ACC112 (cell line): ENCODE measurements around the gene TMEM117.
"Not testable (repeated sequence)": the region's sequence is repeated elsewhere in the genome, so short reads cannot be mapped to it uniquely, and the experiment has no call there.

Experiments
- H2AFZ ChIP-seq: fragments of 200-600 bp; sonication (generic); one replicate; pipeline ENCODE4 v1.6.0; 2017; ENCODE audit warnings: antibody characterized with exemption, low read length; ENCODE audit not compliant: unreplicated experiment
- H3K27ac ChIP-seq: fragments of 200-600 bp; sonication (generic); 2 replicates; pipeline ENCODE4 v1.5.1; 2014; ENCODE audit warnings: low read depth, mild to moderate bottlenecking, antibody characterized with exemption, low read length, moderate library complexity
- H3K27me3 ChIP-seq: fragments of 200-600 bp; sonication (generic); 2 replicates; pipeline ENCODE4 v1.6.1; 2014; ENCODE audit warnings: mild to moderate bottlenecking, antibody characterized with exemption, low read length, moderate library complexity, mixed read lengths; ENCODE audit not compliant: insufficient read depth
- H3K36me3 ChIP-seq: fragments of 200-600 bp; sonication (generic); 2 replicates; pipeline ENCODE4 v1.6.1; 2016; ENCODE audit warnings: mild to moderate bottlenecking, antibody characterized with exemption, low read length, moderate library complexity, mixed read lengths; ENCODE audit not compliant: insufficient read depth
- H3K4me1 ChIP-seq: fragments of 200-600 bp; sonication (generic); one replicate; pipeline ENCODE4 v1.6.1; 2016; ENCODE audit warnings: low read length, mixed read lengths; ENCODE audit not compliant: insufficient read depth, unreplicated experiment, control insufficient read depth
- H3K4me3 ChIP-seq: fragments of 200-600 bp; sonication (generic); 2 replicates; pipeline ENCODE4 v1.5.1; 2014; ENCODE audit warnings: mild to moderate bottlenecking, low read depth, low read length
- H3K79me2 ChIP-seq: fragments of 200-600 bp; sonication (generic); one replicate; pipeline ENCODE4 v1.6.0; 2016; ENCODE audit warnings: low read length; ENCODE audit not compliant: control insufficient read depth, unreplicated experiment, insufficient read depth

TMEM117 gene

DNA sequence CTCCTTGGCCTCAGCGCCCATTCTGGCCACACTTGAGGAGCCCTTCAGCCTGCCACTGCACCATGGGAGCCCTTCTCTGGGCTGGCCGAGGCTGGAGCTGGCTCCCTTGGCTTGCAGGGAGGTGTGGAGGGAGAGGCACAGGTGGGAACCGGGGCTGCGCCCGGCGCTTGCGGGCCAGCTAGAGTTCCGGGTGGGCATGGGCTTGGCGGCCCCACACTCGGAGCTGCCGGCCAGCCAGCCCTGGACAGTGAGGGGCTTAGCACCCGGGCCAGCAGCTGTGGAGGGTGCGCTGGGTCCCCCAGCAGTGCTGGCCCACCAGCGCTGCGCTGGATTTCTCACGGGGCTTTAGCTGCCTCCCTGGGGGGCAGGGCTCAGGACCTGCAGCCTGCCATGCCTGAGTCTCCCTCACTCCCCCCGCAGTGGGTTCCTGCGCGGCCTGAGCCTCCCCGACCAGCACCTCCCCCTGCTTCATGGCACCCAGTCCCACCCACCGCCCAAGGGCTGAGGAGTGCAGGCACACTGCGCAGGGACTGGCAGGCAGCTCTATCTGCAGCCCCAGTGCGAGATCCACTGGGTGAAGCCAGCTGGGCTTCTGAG, 28.0 kb downstream of the TMEM117 start:
- no peak overlapping the region for H2AFZ ChIP-seq
- no peaks in the 10 kb centered on the region for H3K36me3 ChIP-seq
- H3K4me3 ChIP-seq, result no peak overlapping the region
- H3K79me2 ChIP-seq, result no peaks in the 10 kb centered on the region
- no peak overlapping the region for H3K27ac ChIP-seq
- H3K27me3 ChIP-seq, result no peaks in the 10 kb centered on the region
- no peaks in the 10 kb centered on the region for H3K4me1 ChIP-seq

DNA sequence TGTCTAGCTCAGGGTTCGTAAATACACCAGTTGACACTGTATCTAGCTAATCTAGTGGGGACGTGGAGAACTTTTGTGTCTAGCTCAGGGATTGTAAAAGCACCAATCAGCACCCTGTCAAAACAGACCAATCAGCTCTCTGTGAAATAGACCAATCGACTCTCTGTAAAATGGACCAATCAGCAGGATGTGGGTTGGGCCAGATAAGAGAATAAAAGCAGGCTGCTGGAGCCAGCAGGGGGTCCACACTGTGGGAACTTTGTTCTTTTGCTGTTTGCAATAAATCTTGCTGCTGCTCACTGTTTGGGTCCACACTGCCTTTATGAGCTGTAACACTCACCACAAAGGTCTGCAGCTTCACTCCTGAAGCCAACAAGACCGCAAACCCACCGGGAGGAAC, 28.7 kb downstream of the TMEM117 start:
- not testable (repeated sequence) for H3K4me1 ChIP-seq, H3K4me3 ChIP-seq, H3K36me3 ChIP-seq, H3K27me3 ChIP-seq, H3K27ac ChIP-seq, H3K79me2 ChIP-seq, H2AFZ ChIP-seq

DNA sequence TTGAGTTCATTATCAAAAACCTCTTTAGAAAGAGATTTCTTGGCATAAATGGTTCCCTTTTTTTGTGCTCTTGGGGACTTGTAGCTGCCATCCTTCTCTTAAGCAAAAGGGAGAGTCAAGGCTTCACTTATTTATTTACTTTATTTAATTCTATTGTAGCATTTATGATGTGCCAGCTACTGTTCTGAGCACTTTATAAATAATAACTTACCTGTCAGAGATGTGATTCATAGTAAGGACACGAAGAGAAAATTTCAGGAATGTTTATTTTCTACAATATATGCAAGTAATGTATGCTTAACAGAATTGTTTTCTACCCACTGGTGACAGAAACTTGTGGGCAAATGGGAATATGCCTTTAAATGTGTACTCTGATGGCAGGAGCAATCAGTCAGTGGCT, 33.3 kb downstream of the TMEM117 start:
- Histone ChIP-seq H3K4me1 (no peaks in the 10 kb centered on the region), H3K36me3 (no peaks in the 10 kb centered on the region), H3K27ac (no peak overlapping the region), H2AFZ (no peak overlapping the region), H3K79me2 (no peaks in the 10 kb centered on the region), H3K27me3 (no peaks in the 10 kb centered on the region), H3K4me3 (no peak overlapping the region)

DNA sequence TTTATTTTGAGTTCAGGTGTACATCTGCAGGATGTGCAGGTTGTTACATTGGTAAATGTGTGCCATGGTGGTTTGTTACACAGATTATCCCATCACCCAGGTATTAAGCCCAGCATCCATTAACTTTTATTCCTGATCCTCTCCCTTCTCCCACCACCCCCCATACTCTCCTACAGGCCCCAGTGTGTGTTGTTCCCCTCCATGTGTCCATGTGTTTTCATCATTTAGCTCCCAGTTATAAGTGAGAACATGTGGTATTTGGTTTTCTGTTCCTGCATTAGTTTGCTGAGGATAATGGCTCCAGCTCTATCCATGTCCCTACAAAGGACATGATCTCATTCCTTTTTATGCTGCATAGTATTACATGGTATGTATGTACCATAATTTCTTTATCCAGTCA, 33.9 kb downstream of the TMEM117 start:
- not testable (repeated sequence) for H3K27me3 ChIP-seq, H3K4me1 ChIP-seq, H3K79me2 ChIP-seq, H3K27ac ChIP-seq, H2AFZ ChIP-seq, H3K4me3 ChIP-seq, H3K36me3 ChIP-seq

DNA sequence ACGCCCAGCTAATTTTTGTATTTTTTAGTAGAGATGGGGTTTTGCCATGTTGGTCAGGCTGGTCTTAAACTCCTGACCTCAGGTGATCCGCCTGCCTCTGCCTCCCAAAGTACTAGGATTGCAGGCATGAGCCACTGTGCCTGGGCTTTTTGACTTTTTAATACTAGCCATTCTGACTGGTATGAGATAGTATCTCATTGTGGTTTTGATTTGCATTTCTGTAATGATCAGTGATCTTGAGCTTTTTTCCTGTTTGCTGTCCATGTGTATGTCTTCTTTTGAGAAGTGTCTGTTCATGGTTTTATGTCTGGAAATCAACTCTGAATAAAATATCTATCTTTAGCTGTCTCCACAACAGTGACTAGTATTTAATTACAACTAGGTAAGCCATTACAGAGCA, 35.4 kb downstream of the TMEM117 start:
- not testable (repeated sequence) for H3K27me3 ChIP-seq, H3K27ac ChIP-seq, H3K4me3 ChIP-seq, H3K36me3 ChIP-seq, H3K79me2 ChIP-seq, H3K4me1 ChIP-seq, H2AFZ ChIP-seq

DNA sequence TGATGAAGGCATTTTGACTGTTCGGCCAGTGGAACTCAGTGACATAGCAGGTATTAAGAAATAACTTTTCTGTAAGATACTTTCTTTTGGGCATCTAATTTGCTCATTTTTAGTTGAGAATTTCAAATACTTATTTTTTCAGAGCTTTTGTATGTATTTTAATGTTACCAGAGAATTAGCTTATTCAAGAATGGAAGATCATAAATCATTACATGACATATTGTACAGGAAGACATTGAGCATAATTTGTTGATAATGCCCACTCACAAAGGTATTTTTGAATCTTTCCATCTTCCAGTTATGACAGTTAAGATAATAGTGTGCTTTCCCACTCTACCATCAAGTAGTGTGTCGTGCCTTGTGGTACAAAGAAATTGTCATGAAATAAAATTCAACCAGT, 36.5 kb downstream of the TMEM117 start:
- Histone ChIP-seq H3K4me1 (no peaks in the 10 kb centered on the region), H3K27me3 (no peaks in the 10 kb centered on the region), H3K27ac (no peak overlapping the region), H3K4me3 (no peak overlapping the region), H3K36me3 (no peaks in the 10 kb centered on the region), H3K79me2 (no peaks in the 10 kb centered on the region), H2AFZ (no peak overlapping the region)

DNA sequence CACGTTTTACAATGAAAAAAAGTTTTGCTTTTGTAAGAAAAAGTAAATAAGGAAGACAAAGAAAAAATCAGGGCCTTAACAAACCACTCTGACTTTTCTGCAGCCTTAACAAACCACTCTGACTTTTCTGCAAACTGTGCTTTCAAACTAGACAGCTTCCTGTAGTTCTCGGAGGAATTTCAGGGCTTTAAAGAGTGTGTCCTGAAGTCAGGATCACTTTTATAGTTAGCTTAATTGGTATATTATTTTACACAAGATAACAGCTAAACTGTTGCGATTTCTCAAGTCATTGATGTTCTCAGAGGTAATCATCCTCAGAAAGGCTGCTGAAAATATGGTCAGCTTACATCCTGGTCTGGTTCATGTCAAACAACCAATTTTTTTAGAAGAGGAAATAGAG, 42.2 kb downstream of the TMEM117 start:
- Histone ChIP-seq H2AFZ (no peak overlapping the region), H3K4me1 (no peaks in the 10 kb centered on the region), H3K27me3 (no peaks in the 10 kb centered on the region), H3K27ac (no peak overlapping the region), H3K36me3 (no peaks in the 10 kb centered on the region), H3K4me3 (no peak overlapping the region), H3K79me2 (no peaks in the 10 kb centered on the region)

DNA sequence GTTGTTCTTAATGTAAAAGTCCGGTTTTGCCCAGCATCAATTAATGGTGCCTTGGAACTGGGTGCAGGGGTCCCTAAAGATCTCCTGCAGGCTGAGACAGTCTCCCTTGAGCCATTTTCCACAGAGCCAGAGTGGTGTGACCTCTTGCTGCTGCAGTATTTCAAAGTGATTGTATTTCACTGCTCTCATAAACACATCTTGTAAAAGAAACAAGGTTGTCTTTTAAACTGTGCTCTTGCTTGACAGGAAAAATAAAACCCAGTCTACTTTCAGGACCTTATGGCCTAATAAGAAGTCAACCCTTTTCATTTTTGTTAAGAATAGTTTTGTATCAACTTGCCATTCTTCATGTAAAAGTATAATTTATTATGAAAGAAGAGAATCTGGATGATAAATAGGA, 44.7 kb downstream of the TMEM117 start:
- Histone ChIP-seq H3K4me1 (no peaks in the 10 kb centered on the region), H3K27ac (no peak overlapping the region), H3K36me3 (no peaks in the 10 kb centered on the region), H3K79me2 (no peaks in the 10 kb centered on the region), H3K27me3 (no peaks in the 10 kb centered on the region), H2AFZ (no peak overlapping the region), H3K4me3 (no peak overlapping the region)

DNA sequence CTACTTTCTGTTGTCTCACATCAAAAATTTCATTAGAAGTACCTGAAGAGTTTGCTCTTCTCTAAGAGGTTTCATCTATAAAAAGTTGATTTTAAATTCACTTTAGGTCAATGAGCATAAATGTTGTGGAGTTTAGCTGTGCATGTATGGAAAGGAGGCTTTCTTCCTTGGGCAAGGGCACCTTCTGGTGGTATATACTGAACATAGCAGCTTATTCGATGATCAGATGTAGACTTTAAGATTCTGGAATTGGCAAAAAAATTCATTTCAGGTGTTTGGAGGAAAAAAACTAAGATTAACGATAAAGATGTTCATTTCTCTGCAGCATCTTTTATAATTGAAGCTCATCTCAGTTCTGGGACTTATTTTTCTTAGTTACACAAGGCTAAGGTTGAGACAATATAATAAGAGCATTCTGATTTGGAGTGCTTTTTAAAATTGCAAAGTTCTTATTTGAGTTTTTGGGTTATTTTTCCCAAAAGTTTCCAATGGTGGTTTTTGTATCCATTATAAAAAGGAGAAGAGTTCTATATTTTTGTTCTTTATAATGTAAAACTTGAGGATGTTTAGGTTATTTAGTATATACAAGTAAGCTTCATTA, 46.8 kb downstream of the TMEM117 start:
- H3K79me2 ChIP-seq, result no peaks in the 10 kb centered on the region
- H3K36me3 ChIP-seq, result no peaks in the 10 kb centered on the region
- H2AFZ ChIP-seq, result no peak overlapping the region
- H3K4me3 ChIP-seq, result no peak overlapping the region
- H3K27ac ChIP-seq, result no peak overlapping the region
- H3K27me3 ChIP-seq, result no peaks in the 10 kb centered on the region
- H3K4me1 ChIP-seq, result no peaks in the 10 kb centered on the region

DNA sequence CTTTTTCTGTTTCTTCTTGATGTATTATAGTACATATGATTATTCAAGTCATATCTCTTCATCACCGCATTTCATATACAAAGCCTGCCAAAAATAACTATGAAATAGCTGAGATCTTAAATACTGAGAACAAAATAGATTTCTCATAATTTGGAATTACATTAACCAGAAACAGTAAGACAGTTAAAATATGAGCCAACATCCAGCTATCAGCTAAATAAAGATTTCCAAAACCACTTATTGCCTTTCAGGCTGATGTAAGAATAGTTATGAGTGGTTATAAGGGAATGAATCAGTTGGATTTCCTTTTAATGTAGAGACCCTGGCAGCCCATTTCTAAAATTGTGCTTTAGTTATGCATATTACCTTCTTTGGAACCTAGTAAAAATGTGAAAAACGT, 47.4 kb downstream of the TMEM117 start:
- no peaks in the 10 kb centered on the region for H3K79me2 ChIP-seq
- H2AFZ ChIP-seq, result no peak overlapping the region
- no peaks in the 10 kb centered on the region for H3K36me3 ChIP-seq
- H3K4me1 ChIP-seq, result no peaks in the 10 kb centered on the region
- H3K27ac ChIP-seq, result no peak overlapping the region
- H3K27me3 ChIP-seq, result no peaks in the 10 kb centered on the region
- H3K4me3 ChIP-seq, result no peak overlapping the region

DNA sequence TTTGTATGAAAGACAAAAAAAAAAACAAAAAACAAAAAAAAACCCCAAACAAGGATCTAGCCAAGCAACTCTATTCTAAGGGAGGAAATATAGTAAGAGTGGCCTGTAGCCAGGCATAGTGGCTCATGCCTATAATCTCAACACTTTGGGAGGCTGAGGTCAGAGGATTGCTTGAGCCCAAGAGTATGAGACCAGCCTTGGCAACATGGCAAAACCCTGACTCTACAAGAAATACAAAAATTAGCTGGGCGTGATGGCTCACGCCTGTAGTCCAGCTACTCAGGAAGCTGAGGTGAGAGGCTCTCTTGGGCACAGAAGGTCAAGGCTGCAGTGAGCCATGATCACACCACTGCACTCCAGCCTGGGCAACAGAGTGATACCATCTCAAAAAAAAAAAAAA, 47.9 kb downstream of the TMEM117 start:
- no peak overlapping the region for H3K4me3 ChIP-seq
- H3K27ac ChIP-seq, result no peak overlapping the region
- no peaks in the 10 kb centered on the region for H3K27me3 ChIP-seq
- no peaks in the 10 kb centered on the region for H3K36me3 ChIP-seq
- no peaks in the 10 kb centered on the region for H3K79me2 ChIP-seq
- H2AFZ ChIP-seq, result no peak overlapping the region
- no peaks in the 10 kb centered on the region for H3K4me1 ChIP-seq
